ENCODE data around the gene TNFRSF1B. TPM values are rescaled to one million over a fixed set of nuclear protein-coding genes. Genes with fewer than 3 reads are reported as not detected.
A peak's percentile ranks its signal among the peaks of the same experiment; 100 is the strongest.

TNFRSF1B gene
- total and polyA plus RNA-seq, 9 of the 15 experiments (the other 6 are each of a cell fraction or from before 2014, with no cell fraction given) = 8.8 to 91.3 (median 36.0) TPM

- TF ChIP-seq VEZF1 (CRISPR knock-in tag; IDR thresholded peaks at IDR 0.05) (peak; percentile 68), ELK3 (CRISPR knock-in tag; IDR thresholded peaks at IDR 0.05) (no peak), KAT7 (CRISPR knock-in tag; IDR thresholded peaks at IDR 0.05; ENCODE audit: borderline replicate concordance) (no peak), SAFB (IDR thresholded peaks at IDR 0.05; ENCODE audit: borderline replicate concordance, low read depth, low read length) (no peak), RAD51 (IDR thresholded peaks at IDR 0.05; ENCODE audit: borderline replicate concordance, low read depth) (no peak; the same call in 1 of the 2 replicates), ZBTB17 (CRISPR knock-in tag; IDR thresholded peaks at IDR 0.05) (no peak), ZBTB49 (CRISPR knock-in tag; IDR thresholded peaks at IDR 0.05; ENCODE audit: borderline replicate concordance) (no peak), THAP7 (CRISPR knock-in tag; IDR thresholded peaks at IDR 0.05) (no peak), GABPB1 (CRISPR knock-in tag; IDR thresholded peaks at IDR 0.05) (peak; percentile 74; the same call in 1 of the 2 replicates), CHD2 (IDR thresholded peaks at IDR 0.05; ENCODE audit: low read depth, low read length) (0 out of 2 replicates have a peak, but pooled peaks have one; percentile 11), ARNT (IDR thresholded peaks at IDR 0.05) (0 out of 4 replicates have a peak, but pooled peaks of 1 of the 2 experiments have one; percentile 16), KLF16 (IDR thresholded peaks at IDR 0.05) (peak; percentile 94), ZSCAN29 (IDR thresholded peaks at IDR 0.05) (no peak), ID3 (CRISPR knock-in tag; IDR thresholded peaks at IDR 0.05) (no peak), ID3 (tag; IDR thresholded peaks at IDR 0.05) (peak; percentile 30), ZNF77 (CRISPR knock-in tag; IDR thresholded peaks at IDR 0.05) (no peak)
Observed at GRCh38 chr1:12174924-12175810, 8.4 kb downstream of the TNFRSF1B start (continued).
